ENCODE measurements around the gene ELL.

DNA sequence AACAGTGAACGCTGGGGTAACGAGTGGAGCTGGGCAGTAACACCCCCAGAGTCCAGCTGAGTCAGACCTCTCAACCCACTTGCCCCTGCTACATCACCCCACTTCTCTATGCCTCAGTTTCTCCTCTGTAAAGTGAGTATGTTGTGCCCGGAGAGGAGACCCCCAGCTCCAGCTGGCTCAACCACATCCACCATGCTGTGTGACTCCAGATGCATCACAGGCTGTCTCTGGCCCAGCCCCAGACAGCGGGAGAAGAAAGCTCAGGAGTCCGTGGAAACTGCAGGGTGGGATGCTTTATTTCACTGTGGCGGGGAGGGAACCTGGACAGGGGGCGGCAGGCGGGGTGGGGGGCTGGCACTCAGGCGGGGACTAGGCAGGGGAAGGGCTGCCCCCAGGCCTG, 9.6 kb upstream of the ELL start:
- TF ChIP-seq, protein P1, sequence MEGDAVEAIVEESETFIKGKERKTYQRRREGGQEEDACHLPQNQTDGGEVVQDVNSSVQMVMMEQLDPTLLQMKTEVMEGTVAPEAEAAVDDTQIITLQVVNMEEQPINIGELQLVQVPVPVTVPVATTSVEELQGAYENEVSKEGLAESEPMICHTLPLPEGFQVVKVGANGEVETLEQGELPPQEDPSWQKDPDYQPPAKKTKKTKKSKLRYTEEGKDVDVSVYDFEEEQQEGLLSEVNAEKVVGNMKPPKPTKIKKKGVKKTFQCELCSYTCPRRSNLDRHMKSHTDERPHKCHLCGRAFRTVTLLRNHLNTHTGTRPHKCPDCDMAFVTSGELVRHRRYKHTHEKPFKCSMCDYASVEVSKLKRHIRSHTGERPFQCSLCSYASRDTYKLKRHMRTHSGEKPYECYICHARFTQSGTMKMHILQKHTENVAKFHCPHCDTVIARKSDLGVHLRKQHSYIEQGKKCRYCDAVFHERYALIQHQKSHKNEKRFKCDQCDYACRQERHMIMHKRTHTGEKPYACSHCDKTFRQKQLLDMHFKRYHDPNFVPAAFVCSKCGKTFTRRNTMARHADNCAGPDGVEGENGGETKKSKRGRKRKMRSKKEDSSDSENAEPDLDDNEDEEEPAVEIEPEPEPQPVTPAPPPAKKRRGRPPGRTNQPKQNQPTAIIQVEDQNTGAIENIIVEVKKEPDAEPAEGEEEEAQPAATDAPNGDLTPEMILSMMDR (IDR thresholded peaks at IDR 0.05), result no peak
- TF ChIP-seq POLR2A (IDR thresholded peaks at IDR 0.05), result no peak

Data from esophagus squamous epithelium (tissue), 4 donors.